HepG2 (cell line): Measurements from ENCODE around the gene C2CD3. TPM values are rescaled to one million over a fixed set of nuclear protein-coding genes. Genes with fewer than 3 reads are reported as not detected.

Source experiments
- ATAC-seq: fragments of 200-7000 bp; cut with Tn5 transposase; 3 replicates; pipeline ENCODE4 v1.9.1; 2020; ENCODE audit warnings: mild to moderate bottlenecking, moderate library complexity
- BruUV-seq: library from RNA; stranded (reverse); fragments of 400-500 nt; replicated peaks from 2 replicates; lab custom pipeline; 2021; lab: Mats Ljungman, UMichigan
- CTCF ChIA-PET: fragments of 300-600 bp; formaldehyde crosslinking; extraction: SDS; loops from one replicate; lab custom pipeline; 2021; ENCODE audit warnings: low total read pairs, inconsistent platforms, low intra/inter-chr PET ratio; lab: Yijun Ruan, JAX
- POLR2A ChIA-PET: fragments of 350-600 bp; sonication (Branson Sonifier 250); formaldehyde crosslinking; loops from one replicate; lab custom pipeline; 2020; ENCODE audit warnings: antibody characterized with exemption, inconsistent platforms; lab: Yijun Ruan, JAX
- DNase-seq: peaks from one replicate; pipeline ENCODE4 v3.0.0-alpha.2; 2015; ENCODE audit warnings: low spot score
- FAIRE-seq: peaks from 3 replicates; lab custom pipeline; 2011; peaks lifted over from hg19 to GRCh38; lab: Jason Lieb, UNC
- H2AFZ ChIP-seq: one replicate; pipeline ENCODE4 v1.6.1; 2011; ENCODE audit warnings: low read length, inconsistent platforms
- H3K27ac ChIP-seq: fragments of 300-600 bp; 3 replicates; pipeline ENCODE4 v1.8.0; 2011; ENCODE audit warnings: mixed run types, mild to moderate bottlenecking, mixed read lengths, low read length, inconsistent platforms; ENCODE audit not compliant: insufficient read depth; ENCODE audit errors: extremely low read length
- H3K27me3 ChIP-seq, 2 experiments: fragments of 200-600 bp in 1 of 2; 2 replicates in 1 of 2; 3 replicates in 1 of 2; pipeline versions ENCODE4 v1.6.0 to v1.8.0; 2011; ENCODE audit warnings: low read length in 2 of 2, mild to moderate bottlenecking in 2 of 2, moderate library complexity in 2 of 2, inconsistent platforms in 1 of 2; ENCODE audit not compliant: insufficient read depth in 2 of 2, control insufficient read depth in 1 of 2
- H3K36me3 ChIP-seq, 2 experiments: fragments of 200-600 bp in 1 of 2; replicated peaks in 1 of 2; 2 replicates in 1 of 2; 3 replicates in 1 of 2; pipeline versions ENCODE4 v1.5.1 to v1.8.0; 2011; ENCODE audit warnings: low read length in 2 of 2, inconsistent platforms in 1 of 2; ENCODE audit not compliant: insufficient read depth in 2 of 2, control insufficient read depth in 1 of 2
- H3K4me1 ChIP-seq: 2 replicates; pipeline ENCODE4 v1.5.1; 2012; ENCODE audit warnings: low read length, inconsistent platforms; ENCODE audit not compliant: insufficient read depth
- H3K4me2 ChIP-seq: 2 replicates; pipeline ENCODE4 v1.6.0; 2011; ENCODE audit warnings: low read depth, low read length, inconsistent platforms
- H3K4me3 ChIP-seq, 3 experiments: fragments of 200-600 bp in 1 of 3; sonication (generic), shearing (Covaris generic) in 1 of 3; replicated peaks in 1 of 3; 2 replicates each; pipeline ENCODE4 v1.5.1; 2011 to 2016; ENCODE audit warnings: low read length in 3 of 3, inconsistent platforms in 2 of 3, low read depth in 2 of 3, mild to moderate bottlenecking in 2 of 3, control low read depth in 1 of 3, mixed read lengths in 1 of 3; ENCODE audit not compliant: insufficient read depth in 1 of 3
- H3K79me2 ChIP-seq: one replicate; pipeline ENCODE4 v1.6.1; 2011; ENCODE audit warnings: low read length, inconsistent platforms; ENCODE audit not compliant: insufficient read depth
- H3K9ac ChIP-seq: 2 replicates; pipeline ENCODE4 v1.6.0; 2011; ENCODE audit warnings: mild to moderate bottlenecking, low read depth, low read length, inconsistent platforms; ENCODE audit not compliant: insufficient read depth
- H3K9me3 ChIP-seq: 2 replicates; pipeline ENCODE4 v1.5.1; 2012; ENCODE audit warnings: mild to moderate bottlenecking, low read length
- H4K20me1 ChIP-seq: 2 replicates; pipeline ENCODE4 v1.6.0; 2011; ENCODE audit warnings: inconsistent platforms, mild to moderate bottlenecking, low read length, moderate library complexity; ENCODE audit not compliant: insufficient read depth
- CBX2 ChIP-seq, 2 experiments: fragments of 200-600 bp in 1 of 2; sonication (generic); formaldehyde crosslinking in 1 of 2; IDR thresholded peaks; 2 replicates each; pipeline versions ENCODE4 v1.7.0 to v1.8.1; 2018 to 2022; ENCODE audit warnings: low read depth in 2 of 2, low read length in 1 of 2, mild to moderate bottlenecking in 1 of 2, missing genetic modification reagents in 1 of 2
- FOXA1 ChIP-seq, 2 experiments: fragments of 450-650 bp in 1 of 2; sonication (generic) in 1 of 2; formaldehyde crosslinking in 1 of 2; IDR thresholded peaks; 2 replicates each; pipeline versions ENCODE4 v1.4.0 to v1.6.1; 2016 to 2020; ENCODE audit warnings: missing genetic modification reagents in 1 of 2
- NPAS2 ChIP-seq: sonication (generic); formaldehyde crosslinking; IDR thresholded peaks from 2 replicates; pipeline ENCODE4 v1.8.0; 2022; ENCODE audit warnings: mild to moderate bottlenecking, missing genetic modification reagents, borderline replicate concordance
- PRDM15 ChIP-seq: sonication (generic); formaldehyde crosslinking; IDR thresholded peaks from 2 replicates; pipeline ENCODE4 v1.4.0; 2020; ENCODE audit warnings: missing genetic modification reagents
- ZNF12 ChIP-seq: sonication (generic); formaldehyde crosslinking; IDR thresholded peaks from 2 replicates; pipeline ENCODE4 v1.5.0; 2020; ENCODE audit warnings: missing genetic modification reagents
- ZNF33B ChIP-seq: sonication (generic); formaldehyde crosslinking; IDR thresholded peaks from 2 replicates; pipeline ENCODE4 v1.5.1; 2020; ENCODE audit warnings: mild to moderate bottlenecking, missing genetic modification reagents
- WGBS: methylation state at CpG from one replicate; pipeline ENCODE4 v1.1.6; 2017; ENCODE audit warnings: low lambda C conversion rate; 5-methylcytosine and 5-hydroxymethylcytosine counted together
- in situ Hi-C: cut with HindIII; loops from 2 replicates; pipeline ENCODE4 v1.10.0; 2017; ENCODE audit warnings: low pct_unique_long_range_greater_than_20kb; ENCODE audit not compliant: extremely low pct_ligation_motif_present
- intact Hi-C: fragments of 100-400 bp; cut with micrococcal nuclease; formaldehyde crosslinking; loops from one replicate; pipeline ENCODE4 v1.10.0; 2022; ENCODE audit not compliant: unreplicated experiment
- polyA plus RNA-seq, 8 experiments: library from polyadenylated mRNA; depleted of rRNA in 3 of 8; stranded (reverse) in 7 of 8; unstranded in 1 of 8; fragments of >200 nt; fragmentation: Illumina TruSeq in 4 of 8; extraction: Trizol in 4 of 8; gene quantifications; 2 replicates each; pipeline versions ENCODE4 v1.2.1 to v1.2.3, GENCODE V29; 2011 to 2016; ENCODE audit warnings: low read depth in 4 of 8, missing spikeins in 1 of 8, mixed read lengths in 1 of 8; ENCODE audit not compliant: insufficient read depth in 1 of 8
- total RNA-seq, 5 experiments: library from RNA; depleted of rRNA; stranded (reverse); fragments of >200 nt; fragmentation: Illumina TruSeq; extraction: Trizol; gene quantifications; 2 replicates each; pipeline ENCODE4 v1.2.3, GENCODE V29; 2016; ENCODE audit warnings: low read depth in 1 of 5
- TF ChIP-seq, protein P1 (sequence below): IDR thresholded peaks from 2 replicates; pipeline ENCODE4 v1.6.1; 2018; ENCODE audit warnings: missing genetic modification reagents, mild to moderate bottlenecking, missing compliant biosample characterization
- TF ChIP-seq, protein P2 (sequence below): sonication (generic); formaldehyde crosslinking; IDR thresholded peaks from 2 replicates; pipeline ENCODE4 v1.5.1; 2020; ENCODE audit warnings: missing genetic modification reagents, mild to moderate bottlenecking, borderline replicate concordance

Gene C2CD3
- total and polyA plus RNA-seq, 2 of the 13 experiments (the other 11 are each of a cell fraction or from before 2014, with no cell fraction given) = 5.5 to 6.4 TPM

GRCh38 chr11:74204701-74205100 lies 33.9 kb upstream of the C2CD3 start:
- no peaks in the 10 kb centered on the region for H3K79me2 ChIP-seq
- H3K27me3 ChIP-seq = no peaks in the 10 kb centered on the region
- BruUV-seq = no TSS peak
- no peaks in the 10 kb centered on the region for H4K20me1 ChIP-seq
- H3K4me1 ChIP-seq = no peaks in the 10 kb centered on the region
- H3K4me2 ChIP-seq = no peak overlapping the region
- no peak overlapping the region for H3K27ac ChIP-seq
- intact Hi-C loops = loop anchor here (5.0 kb wide), 1 partner anchor 502 kb away; no protein-coding TSS in a partner anchor
- in situ Hi-C loops = no loop called here
- no peak overlapping the region for H3K4me3 ChIP-seq
- CTCF ChIA-PET = no interaction called here
- DNase-seq = no peak
- no peak for FAIRE-seq
- peaks cover 7 to 40% of the 10 kb centered on the region in 2 experiments for H3K36me3 ChIP-seq
- ATAC-seq = no peak
- TF ChIP-seq FOXA1 (IDR thresholded peaks at IDR 0.05) (no peak), FOXA1 (CRISPR knock-in tag; IDR thresholded peaks at IDR 0.05) (no peak), CBX2 (IDR thresholded peaks at IDR 0.05; ENCODE audit: low read depth, low read length) (no peak), CBX2 (CRISPR knock-in tag; IDR thresholded peaks at IDR 0.05; ENCODE audit: low read depth) (no peak), ZNF33B (CRISPR knock-in tag) (no peak), ZNF12 (CRISPR knock-in tag) (no peak), PRDM15 (CRISPR knock-in tag) (no peak), NPAS2 (CRISPR knock-in tag) (no peak)
- TF ChIP-seq, protein P1, sequence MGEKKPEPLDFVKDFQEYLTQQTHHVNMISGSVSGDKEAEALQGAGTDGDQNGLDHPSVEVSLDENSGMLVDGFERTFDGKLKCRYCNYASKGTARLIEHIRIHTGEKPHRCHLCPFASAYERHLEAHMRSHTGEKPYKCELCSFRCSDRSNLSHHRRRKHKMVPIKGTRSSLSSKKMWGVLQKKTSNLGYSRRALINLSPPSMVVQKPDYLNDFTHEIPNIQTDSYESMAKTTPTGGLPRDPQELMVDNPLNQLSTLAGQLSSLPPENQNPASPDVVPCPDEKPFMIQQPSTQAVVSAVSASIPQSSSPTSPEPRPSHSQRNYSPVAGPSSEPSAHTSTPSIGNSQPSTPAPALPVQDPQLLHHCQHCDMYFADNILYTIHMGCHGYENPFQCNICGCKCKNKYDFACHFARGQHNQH (CRISPR knock-in tag) = no peak
- TF ChIP-seq, protein P2, sequence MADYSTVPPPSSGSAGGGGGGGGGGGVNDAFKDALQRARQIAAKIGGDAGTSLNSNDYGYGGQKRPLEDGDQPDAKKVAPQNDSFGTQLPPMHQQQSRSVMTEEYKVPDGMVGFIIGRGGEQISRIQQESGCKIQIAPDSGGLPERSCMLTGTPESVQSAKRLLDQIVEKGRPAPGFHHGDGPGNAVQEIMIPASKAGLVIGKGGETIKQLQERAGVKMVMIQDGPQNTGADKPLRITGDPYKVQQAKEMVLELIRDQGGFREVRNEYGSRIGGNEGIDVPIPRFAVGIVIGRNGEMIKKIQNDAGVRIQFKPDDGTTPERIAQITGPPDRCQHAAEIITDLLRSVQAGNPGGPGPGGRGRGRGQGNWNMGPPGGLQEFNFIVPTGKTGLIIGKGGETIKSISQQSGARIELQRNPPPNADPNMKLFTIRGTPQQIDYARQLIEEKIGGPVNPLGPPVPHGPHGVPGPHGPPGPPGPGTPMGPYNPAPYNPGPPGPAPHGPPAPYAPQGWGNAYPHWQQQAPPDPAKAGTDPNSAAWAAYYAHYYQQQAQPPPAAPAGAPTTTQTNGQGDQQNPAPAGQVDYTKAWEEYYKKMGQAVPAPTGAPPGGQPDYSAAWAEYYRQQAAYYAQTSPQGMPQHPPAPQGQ = no peak
- TF ChIP-seq, all 625 proteins: peak for 0
- H2AFZ ChIP-seq = no peak overlapping the region
- H3K9ac ChIP-seq = no peak overlapping the region
- no peaks in the 10 kb centered on the region for H3K9me3 ChIP-seq
- 100% methylated on average over 1 of the region's 1 CpG for WGBS
- POLR2A ChIA-PET = no interaction called here
